ENCODE results near the gene ZNF337. TPM values are rescaled to one million over a fixed set of nuclear protein-coding genes. Genes with fewer than 3 reads are reported as not detected.

Gene ZNF337
- total and polyA plus RNA-seq, 2 of the 13 experiments (the other 11 are each of a cell fraction or from before 2014, with no cell fraction given) = 17.0 to 19.6 TPM

GRCh38 chr20:25629816-25630499 lies 66.7 kb downstream of the ZNF337 start:
- WGBS (ENCODE audit: low lambda C conversion rate) = 82% methylated on average over 8 of the region's 8 CpGs
- in situ Hi-C loops (cut with HindIII; ENCODE audit: extremely low pct_ligation_motif_present, low pct_unique_long_range_greater_than_20kb) (no loop called here), intact Hi-C loops (cut with micrococcal nuclease; ENCODE audit: unreplicated experiment) (no loop called here)
- POLR2A ChIA-PET = no interaction called here
- Histone ChIP-seq H3K9me3 (ENCODE audit: low read length) (no peaks in the 10 kb centered on the region), H4K20me1 (ENCODE audit: insufficient read depth, low read length) (no peaks in the 10 kb centered on the region), H3K4me2 (ENCODE audit: low read depth, low read length) (no peak overlapping the region), H3K4me3 (replicated peaks in 1 of 3; ENCODE audit: insufficient read depth in 1 of 3, low read depth in 2 of 3, low read length in 3 of 3) (no peak overlapping the region), H3K36me3 (replicated peaks in 1 of 2; ENCODE audit: control insufficient read depth in 1 of 2, insufficient read depth in 2 of 2, low read length in 2 of 2) (no peaks in the 10 kb centered on the region), H3K4me1 (ENCODE audit: insufficient read depth, low read length) (peaks cover 9% of the 10 kb centered on the region), H3K79me2 (ENCODE audit: insufficient read depth, low read length) (peaks cover 7% of the 10 kb centered on the region), H3K9ac (ENCODE audit: insufficient read depth, low read depth, low read length) (no peak overlapping the region), H2AFZ (ENCODE audit: low read length) (no peak overlapping the region), H3K27me3 (ENCODE audit: control insufficient read depth in 1 of 2, insufficient read depth in 2 of 2, low read length in 2 of 2) (no peaks in the 10 kb centered on the region), H3K27ac (ENCODE audit: extremely low read length, insufficient read depth, low read length) (no peak overlapping the region)
- FAIRE-seq (no peak), ATAC-seq (no peak), DNase-seq (ENCODE audit: low spot score) (no peak)
- CTCF ChIA-PET (ENCODE audit: low intra/inter-chr PET ratio, low total read pairs) = no interaction called here
- TF ChIP-seq NFRKB (IDR thresholded peaks at IDR 0.05) (no peak), GZF1 (CRISPR knock-in tag; IDR thresholded peaks at IDR 0.05) (no peak), ZKSCAN1 (IDR thresholded peaks at IDR 0.05; ENCODE audit: low read length) (no peak), FOXC1 (CRISPR knock-in tag; IDR thresholded peaks at IDR 0.05; ENCODE audit: borderline replicate concordance) (no peak)
- no TSS peak for BruUV-seq (replicated peaks)

- WGBS (ENCODE audit: low lambda C conversion rate) = 93% methylated on average over 9 of the region's 9 CpGs
- DNase-seq (ENCODE audit: low spot score) (no peak), FAIRE-seq (no peak), ATAC-seq (no peak)
- BruUV-seq (replicated peaks) = no TSS peak
- H3K9me3 ChIP-seq (ENCODE audit: low read length) = no peaks in the 10 kb centered on the region
- 0 out of 2 replicates have a peak, but pooled peaks cover 2% of the 10 kb centered on the region for H4K20me1 ChIP-seq (ENCODE audit: insufficient read depth, low read length)
- no peak overlapping the region for H3K27ac ChIP-seq (ENCODE audit: extremely low read length, insufficient read depth, low read length)
- H3K27me3 ChIP-seq (ENCODE audit: control insufficient read depth in 1 of 2, insufficient read depth in 2 of 2, low read length in 2 of 2) = no peaks in the 10 kb centered on the region; a peak in 1 of 5 replicates
- H3K9ac ChIP-seq (ENCODE audit: insufficient read depth, low read depth, low read length) = no peak overlapping the region
- TF ChIP-seq ZBTB33 (CRISPR knock-in tag; IDR thresholded peaks at IDR 0.05) (peak; percentile 71), GPN1 (CRISPR knock-in tag; IDR thresholded peaks at IDR 0.05; ENCODE audit: borderline replicate concordance) (no peak), FOXO4 (CRISPR knock-in tag; conservative IDR thresholded peaks at IDR 0.05) (0 out of 2 replicates have a peak, but pooled peaks have one; percentile 13), AKNA (CRISPR knock-in tag; IDR thresholded peaks at IDR 0.05; ENCODE audit: borderline replicate concordance) (no peak), ZNF136 (CRISPR knock-in tag; IDR thresholded peaks at IDR 0.05; ENCODE audit: low read depth) (no peak)
- H3K4me1 ChIP-seq (ENCODE audit: insufficient read depth, low read length) = peaks cover 26% of the 10 kb centered on the region
- CTCF ChIA-PET (ENCODE audit: low intra/inter-chr PET ratio, low total read pairs) = no interaction called here
- peaks cover 30% of the 10 kb centered on the region for H3K79me2 ChIP-seq (ENCODE audit: insufficient read depth, low read length)
- H3K36me3 ChIP-seq (replicated peaks in 1 of 2; ENCODE audit: control insufficient read depth in 1 of 2, insufficient read depth in 2 of 2, low read length in 2 of 2) = no peaks in the 10 kb centered on the region
- in situ Hi-C loops (cut with HindIII; ENCODE audit: extremely low pct_ligation_motif_present, low pct_unique_long_range_greater_than_20kb) (no loop called here), intact Hi-C loops (cut with micrococcal nuclease; ENCODE audit: unreplicated experiment) (no loop called here)
- POLR2A ChIA-PET = interaction anchor here (1.9 kb wide), 1 partner anchor 43 kb away, joined by 6 read pairs; no protein-coding TSS in a partner anchor
- no peak overlapping the region for H3K4me3 ChIP-seq (replicated peaks in 1 of 3; ENCODE audit: insufficient read depth in 1 of 3, low read depth in 2 of 3, low read length in 3 of 3)
- no peak overlapping the region for H3K4me2 ChIP-seq (ENCODE audit: low read depth, low read length)
- no peak overlapping the region for H2AFZ ChIP-seq (ENCODE audit: low read length)
Measured at GRCh38 chr20:25626779-25627178, 69.9 kb downstream of the ZNF337 start.
